ENCODE measurements around the gene CTRL. TPM values are rescaled to one million over a fixed set of nuclear protein-coding genes. Genes with fewer than 3 reads are reported as not detected.

CTRL gene
- total RNA-seq, 3 donors from 2014 or later (not counting 1 experiment from before 2014, with no cell fraction given) = 14.3 to 17.2 (median 15.0) TPM

DNA sequence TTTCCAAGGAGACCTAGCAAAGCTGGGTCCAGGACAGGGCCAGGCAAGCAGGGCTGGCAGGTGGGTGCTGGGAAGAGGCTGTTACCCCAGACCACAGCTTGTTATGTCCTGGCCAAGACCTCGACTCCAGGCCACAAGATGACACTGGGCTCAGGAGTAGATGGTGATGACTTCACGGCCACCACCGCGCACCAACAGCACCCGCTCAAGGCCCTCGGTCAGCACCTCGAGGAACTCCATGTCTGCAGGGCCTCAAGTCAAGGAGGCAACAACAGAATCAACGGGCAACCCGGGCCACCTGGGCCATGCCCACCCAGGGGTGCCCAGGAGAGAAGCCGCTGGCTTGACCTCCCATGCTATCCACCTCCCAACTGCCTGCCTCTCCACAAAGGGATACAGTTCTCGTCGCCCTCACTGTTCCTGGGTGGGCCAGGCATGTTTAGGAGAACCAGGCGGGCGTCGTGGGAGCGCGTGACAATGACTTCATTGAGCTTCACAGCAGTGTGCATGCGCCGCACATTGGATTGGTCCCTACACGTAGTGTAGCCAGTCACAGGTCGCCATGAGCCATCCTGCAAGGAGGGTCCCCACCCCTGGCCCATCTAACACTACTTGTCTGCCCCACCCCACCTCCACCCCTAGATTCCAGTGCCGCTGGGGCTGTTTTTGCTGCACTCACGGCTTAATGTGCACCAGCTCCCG lies 13.2 kb upstream of the CTRL start:
- no peak overlapping the region for H3K27ac Mint-ChIP-seq
- Histone ChIP-seq H3K4me1 (ENCODE audit: control insufficient read depth, insufficient read depth, low read length) (peaks cover 22% of the 10 kb centered on the region), H3K27me3 (ENCODE audit: control insufficient read depth, insufficient read depth, low read length) (no peaks in the 10 kb centered on the region), H3K27ac (ENCODE audit: low read length) (no peak overlapping the region), H3K4me3 (ENCODE audit: low read length) (no peak overlapping the region), H3K36me3 (ENCODE audit: control insufficient read depth, insufficient read depth, low read length) (peaks cover 20% of the 10 kb centered on the region), H3K9me3 (ENCODE audit: control insufficient read depth, insufficient read depth, low read length) (no peaks in the 10 kb centered on the region)
- no peak for ATAC-seq
- no peaks in the 10 kb centered on the region for H3K36me3 Mint-ChIP-seq
- no peak for TF ChIP-seq CTCF (IDR thresholded peaks at IDR 0.05)
- H3K4me3 Mint-ChIP-seq = no peak overlapping the region
- no peaks in the 10 kb centered on the region for H3K27me3 Mint-ChIP-seq (ENCODE audit: low read depth in 2 of 2)
- no peaks in the 10 kb centered on the region for H3K9me3 Mint-ChIP-seq
- H3K4me1 Mint-ChIP-seq = peaks cover 16 to 20% of the 10 kb centered on the region in 2 donors
- DNase-seq = no peak
- WGBS (ENCODE audit: insufficient coverage) = 95% methylated on average over 24 of the region's 24 CpGs
- intact Hi-C loops (cut with micrococcal nuclease) = no loop called here

DNA sequence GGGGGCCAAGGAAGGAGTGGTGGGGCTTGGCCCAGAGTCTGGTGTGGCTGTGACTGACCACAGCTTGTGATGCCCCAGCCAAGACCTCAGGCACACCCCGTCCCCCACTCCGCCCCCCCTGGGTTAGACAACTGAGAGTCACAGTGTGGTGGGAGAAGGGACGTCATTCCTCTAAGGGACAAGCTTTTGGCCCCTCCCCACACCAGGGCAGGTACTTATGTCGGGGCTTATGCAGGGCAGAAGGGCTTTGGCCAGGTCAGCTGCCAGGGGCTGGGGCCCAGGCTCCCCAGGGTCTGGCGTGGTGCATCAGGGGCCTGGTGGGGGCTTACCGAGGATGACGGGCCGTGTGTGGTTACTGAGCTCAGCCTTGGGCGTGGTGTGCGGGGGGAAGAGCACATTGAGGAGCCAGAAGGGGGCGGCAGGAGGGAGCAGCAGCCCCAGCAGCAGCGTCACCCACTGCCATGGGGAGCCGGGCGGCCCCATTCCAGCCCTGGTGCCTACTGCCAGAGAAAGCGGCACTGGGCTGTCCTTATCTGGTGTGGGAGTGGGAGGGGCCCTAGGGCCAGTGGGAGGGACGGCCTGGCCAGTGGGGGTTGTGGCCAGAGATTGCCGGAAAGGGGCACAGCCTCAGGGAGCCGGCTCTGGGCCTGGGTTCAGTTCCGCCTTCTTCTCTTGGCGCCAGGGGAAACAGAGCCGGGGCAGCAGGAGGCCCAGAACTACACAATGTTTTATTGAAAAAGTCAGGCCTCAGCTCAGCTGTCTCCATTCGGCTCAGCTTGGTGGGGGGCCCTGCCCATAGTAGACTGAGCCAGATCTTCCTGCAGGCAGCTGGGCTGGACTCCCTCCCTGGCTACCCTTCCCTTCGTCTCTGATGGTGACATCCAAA lies 12.2 kb upstream of the CTRL start, which contains the start of gene LCAT:
Gene LCAT (minus strand): TSS at position 502 of the 886 bp plus-strand sequence. CDS start 19 bp downstream, at position 483.
- no peak within 1 kb of the TSS for H3K27ac ChIP-seq (ENCODE audit: low read length)
- Mint-ChIP-seq H3K36me3 (no peaks in the 10 kb centered on the region), H3K4me3 (no peak within 1 kb of the TSS), H3K27ac (no peak within 1 kb of the TSS), H3K4me1 (peaks cover 18 to 24% of the 10 kb centered on the region in 2 donors), H3K27me3 (ENCODE audit: low read depth in 2 of 2) (no peaks in the 10 kb centered on the region), H3K9me3 (no peaks in the 10 kb centered on the region)
- TF ChIP-seq CTCF (IDR thresholded peaks at IDR 0.05) = no peak
- intact Hi-C loops (cut with micrococcal nuclease) = no loop called here
- no peak within 1 kb of the TSS for H3K4me3 ChIP-seq (ENCODE audit: low read length)
- no peaks in the 10 kb centered on the region for H3K9me3 ChIP-seq (ENCODE audit: control insufficient read depth, insufficient read depth, low read length)
- H3K36me3 ChIP-seq (ENCODE audit: control insufficient read depth, insufficient read depth, low read length) = peaks cover 20% of the 10 kb centered on the region
- DNase-seq (no peak), ATAC-seq (no peak)
- H3K27me3 ChIP-seq (ENCODE audit: control insufficient read depth, insufficient read depth, low read length) = no peaks in the 10 kb centered on the region
- peaks cover 28% of the 10 kb centered on the region for H3K4me1 ChIP-seq (ENCODE audit: control insufficient read depth, insufficient read depth, low read length)
- WGBS (ENCODE audit: insufficient coverage) = 91% methylated on average over 23 of the region's 23 CpGs

GRCh38 chr16:67943256-67943618 lies 11.6 kb upstream of the CTRL start:
- Mint-ChIP-seq H3K27ac (no peak overlapping the region), H3K9me3 (no peaks in the 10 kb centered on the region), H3K4me1 (peaks cover 18 to 24% of the 10 kb centered on the region in 2 donors), H3K36me3 (no peaks in the 10 kb centered on the region), H3K4me3 (no peak overlapping the region), H3K27me3 (ENCODE audit: low read depth in 2 of 2) (no peaks in the 10 kb centered on the region)
- Histone ChIP-seq H3K9me3 (ENCODE audit: control insufficient read depth, insufficient read depth, low read length) (no peaks in the 10 kb centered on the region), H3K27ac (ENCODE audit: low read length) (no peak overlapping the region), H3K36me3 (ENCODE audit: control insufficient read depth, insufficient read depth, low read length) (peaks cover 20% of the 10 kb centered on the region), H3K4me1 (ENCODE audit: control insufficient read depth, insufficient read depth, low read length) (peaks cover 28% of the 10 kb centered on the region), H3K27me3 (ENCODE audit: control insufficient read depth, insufficient read depth, low read length) (no peaks in the 10 kb centered on the region), H3K4me3 (ENCODE audit: low read length) (no peak overlapping the region)
- 96% methylated on average over 6 of the region's 6 CpGs for WGBS (ENCODE audit: insufficient coverage)
- no peak for DNase-seq
- no peak for TF ChIP-seq CTCF (IDR thresholded peaks at IDR 0.05)
- intact Hi-C loops (cut with micrococcal nuclease) = no loop called here
- ATAC-seq = no peak

Data from natural killer cell (primary cell).